Measurements from ENCODE around the gene RTN4IP1. TPM values are rescaled to one million over a fixed set of nuclear protein-coding genes. Genes with fewer than 3 reads are reported as not detected.

The RTN4IP1 gene
- total RNA-seq, 1 experiment from 2014 or later = 7.3 TPM

GRCh38 chr6:106536851-106537250 is 92.4 kb downstream of the RTN4IP1 start:
- TF ChIP-seq EZH2phosphoT487 (IDR thresholded peaks at IDR 0.05; ENCODE audit: borderline replicate concordance, low read length) (no peak), EZH2 (IDR thresholded peaks at IDR 0.05; ENCODE audit: low read length, unreplicated experiment) (no peak)
- TF ChIP-seq, protein P1, sequence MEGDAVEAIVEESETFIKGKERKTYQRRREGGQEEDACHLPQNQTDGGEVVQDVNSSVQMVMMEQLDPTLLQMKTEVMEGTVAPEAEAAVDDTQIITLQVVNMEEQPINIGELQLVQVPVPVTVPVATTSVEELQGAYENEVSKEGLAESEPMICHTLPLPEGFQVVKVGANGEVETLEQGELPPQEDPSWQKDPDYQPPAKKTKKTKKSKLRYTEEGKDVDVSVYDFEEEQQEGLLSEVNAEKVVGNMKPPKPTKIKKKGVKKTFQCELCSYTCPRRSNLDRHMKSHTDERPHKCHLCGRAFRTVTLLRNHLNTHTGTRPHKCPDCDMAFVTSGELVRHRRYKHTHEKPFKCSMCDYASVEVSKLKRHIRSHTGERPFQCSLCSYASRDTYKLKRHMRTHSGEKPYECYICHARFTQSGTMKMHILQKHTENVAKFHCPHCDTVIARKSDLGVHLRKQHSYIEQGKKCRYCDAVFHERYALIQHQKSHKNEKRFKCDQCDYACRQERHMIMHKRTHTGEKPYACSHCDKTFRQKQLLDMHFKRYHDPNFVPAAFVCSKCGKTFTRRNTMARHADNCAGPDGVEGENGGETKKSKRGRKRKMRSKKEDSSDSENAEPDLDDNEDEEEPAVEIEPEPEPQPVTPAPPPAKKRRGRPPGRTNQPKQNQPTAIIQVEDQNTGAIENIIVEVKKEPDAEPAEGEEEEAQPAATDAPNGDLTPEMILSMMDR (conservative IDR thresholded peaks at IDR 0.05; ENCODE audit: low read depth, low read length) = no peak
- Histone ChIP-seq H3K4me3 (ENCODE audit: low read length) (no peak overlapping the region), H3K9me3 (ENCODE audit: low read length) (no peaks in the 10 kb centered on the region), H3K4me1 (ENCODE audit: insufficient read depth, low read length) (no peaks in the 10 kb centered on the region), H3K27me3 (ENCODE audit: low read length) (no peaks in the 10 kb centered on the region), H3K9me2 (replicated peaks; ENCODE audit: low read length) (no peaks in the 10 kb centered on the region), H3K27ac (ENCODE audit: low read length) (peak overlapping the region; percentile 33), H3F3A (ENCODE audit: low read length, unreplicated experiment) (no peaks in the 10 kb centered on the region), H3K79me2 (ENCODE audit: low read length) (no peaks in the 10 kb centered on the region), H2AFZ (ENCODE audit: low read length) (no peak overlapping the region), H3K9ac (ENCODE audit: low read length) (no peak overlapping the region), H3K4me2 (ENCODE audit: low read length) (no peak overlapping the region), H4K20me1 (ENCODE audit: low read length) (no peaks in the 10 kb centered on the region), H3K36me3 (ENCODE audit: low read depth, low read length) (no peaks in the 10 kb centered on the region; the same call in 1 of the 2 replicates)
- no peak for DNase-seq
- POLR2A ChIA-PET (ENCODE audit: unreplicated experiment) = no interaction called here
- no TSS peak for BruUV-seq (replicated peaks)
- intact Hi-C loops (cut with micrococcal nuclease) = no loop called here
- no peak for ATAC-seq
- CTCF ChIA-PET = no interaction called here

- DNase-seq = no peak
- no peaks in the 10 kb centered on the region for H3K9me3 ChIP-seq (ENCODE audit: low read length)
- BruUV-seq (replicated peaks) = no TSS peak
- TF ChIP-seq EZH2phosphoT487 (IDR thresholded peaks at IDR 0.05; ENCODE audit: borderline replicate concordance, low read length) (no peak), EZH2 (IDR thresholded peaks at IDR 0.05; ENCODE audit: low read length, unreplicated experiment) (no peak)
- TF ChIP-seq, protein P1 (conservative IDR thresholded peaks at IDR 0.05; ENCODE audit: low read depth, low read length) = no peak
- no peaks in the 10 kb centered on the region for H3K9me2 ChIP-seq (replicated peaks; ENCODE audit: low read length)
- 0 out of 2 replicates have a peak overlapping the region, but pooled peaks have one; percentile 25 for H3K27ac ChIP-seq (ENCODE audit: low read length)
- no peaks in the 10 kb centered on the region for H3K4me1 ChIP-seq (ENCODE audit: insufficient read depth, low read length)
- intact Hi-C loops (cut with micrococcal nuclease) = no loop called here
- POLR2A ChIA-PET (ENCODE audit: unreplicated experiment) = no interaction called here
- H3K27me3 ChIP-seq (ENCODE audit: low read length) = no peaks in the 10 kb centered on the region
- ATAC-seq = no peak; the same call in 1 of the 2 replicates
- no peak overlapping the region for H3K4me3 ChIP-seq (ENCODE audit: low read length)
- no peak overlapping the region for H3K4me2 ChIP-seq (ENCODE audit: low read length)
- peaks cover under 1% of the 10 kb centered on the region; the same call in 1 of the 2 replicates for H3K36me3 ChIP-seq (ENCODE audit: low read depth, low read length)
- CTCF ChIA-PET = no interaction called here
- no peak overlapping the region for H2AFZ ChIP-seq (ENCODE audit: low read length)
- no peaks in the 10 kb centered on the region for H4K20me1 ChIP-seq (ENCODE audit: low read length)
- no peaks in the 10 kb centered on the region for H3K79me2 ChIP-seq (ENCODE audit: low read length)
- no peaks in the 10 kb centered on the region for H3F3A ChIP-seq (ENCODE audit: low read length, unreplicated experiment)
- no peak overlapping the region for H3K9ac ChIP-seq (ENCODE audit: low read length)
Measured at GRCh38 chr6:106536357-106536756, 92.9 kb downstream of the RTN4IP1 start.

DNA sequence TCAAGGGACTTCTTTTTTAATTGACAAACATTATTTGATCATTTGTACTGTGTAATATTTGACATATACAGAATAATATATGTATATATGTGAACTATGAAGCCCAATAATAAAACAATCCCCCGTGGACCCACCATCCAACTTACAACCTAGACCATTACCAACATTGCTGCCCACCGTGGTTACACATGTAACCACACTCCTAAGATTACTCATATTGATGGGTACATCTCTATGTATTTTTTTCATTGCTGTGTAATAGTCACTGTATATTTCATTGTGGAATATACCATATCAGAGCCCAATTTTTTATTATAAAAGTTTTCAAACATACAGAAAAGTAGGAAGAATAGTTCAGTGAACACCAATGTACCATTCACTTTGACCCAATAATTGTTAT is 94.3 kb downstream of the RTN4IP1 start:
- Histone ChIP-seq H3K4me2 (ENCODE audit: low read length) (no peak overlapping the region), H3K9me2 (replicated peaks; ENCODE audit: low read length) (no peaks in the 10 kb centered on the region), H3K79me2 (ENCODE audit: low read length) (no peaks in the 10 kb centered on the region), H3K27me3 (ENCODE audit: low read length) (no peaks in the 10 kb centered on the region), H3K4me3 (ENCODE audit: low read length) (no peak overlapping the region), H3F3A (ENCODE audit: low read length, unreplicated experiment) (no peaks in the 10 kb centered on the region), H3K36me3 (ENCODE audit: low read depth, low read length) (peaks cover 8% of the 10 kb centered on the region; the same call in 1 of the 2 replicates), H3K9me3 (ENCODE audit: low read length) (no peaks in the 10 kb centered on the region), H2AFZ (ENCODE audit: low read length) (no peak overlapping the region), H3K27ac (ENCODE audit: low read length) (no peak overlapping the region), H3K4me1 (ENCODE audit: insufficient read depth, low read length) (peaks cover 6% of the 10 kb centered on the region), H3K9ac (ENCODE audit: low read length) (no peak overlapping the region), H4K20me1 (ENCODE audit: low read length) (no peaks in the 10 kb centered on the region)
- TF ChIP-seq EZH2phosphoT487 (IDR thresholded peaks at IDR 0.05; ENCODE audit: borderline replicate concordance, low read length) (no peak), EZH2 (IDR thresholded peaks at IDR 0.05; ENCODE audit: low read length, unreplicated experiment) (no peak)
- TF ChIP-seq, protein P1 (conservative IDR thresholded peaks at IDR 0.05; ENCODE audit: low read depth, low read length) = no peak
- DNase-seq = no peak
- intact Hi-C loops (cut with micrococcal nuclease) = no loop called here
- BruUV-seq (replicated peaks) = no TSS peak
- POLR2A ChIA-PET (ENCODE audit: unreplicated experiment) = no interaction called here
- CTCF ChIA-PET = no interaction called here
- ATAC-seq = no peak

All from PC-3 (cell line).